NCI-H1417 treated with DMSO at 0.1 percent for 48 hours (cell line): ENCODE data around the gene GIMAP4.
"Not testable (repeated sequence)": the region's sequence is repeated elsewhere in the genome, so short reads cannot be mapped to it uniquely, and the experiment has no call there.

Source experiments
- DNase-seq: peaks from one replicate; lab custom pipeline; 2025; lab: John Stamatoyannopoulos, UW

GIMAP4 gene

DNA sequence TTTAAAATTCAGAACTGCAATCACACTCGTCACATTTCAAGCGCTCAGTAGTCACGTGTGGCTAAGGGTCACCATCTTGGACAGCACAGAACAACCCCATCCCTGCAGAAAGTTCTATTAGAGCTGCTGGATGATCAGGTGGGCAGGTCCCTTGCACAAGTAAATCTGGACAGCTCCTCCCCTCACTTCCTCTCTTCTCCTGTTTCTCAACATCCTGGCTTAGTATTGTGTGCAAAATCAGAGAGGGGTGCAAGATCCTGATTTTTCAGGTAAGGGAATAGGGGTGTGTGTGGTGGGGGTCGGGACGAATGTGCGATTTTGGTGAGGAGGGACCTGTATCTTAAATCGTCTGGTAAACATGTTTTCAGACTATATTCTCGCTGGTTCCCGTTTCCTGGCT is at the start of gene GIMAP4:
Gene GIMAP4, plus strand, starts transcription at position 222 of the 400 bp plus-strand sequence. CDS start 2,512 bp downstream, outside the sequence.
- DNase-seq = no peak

DNA sequence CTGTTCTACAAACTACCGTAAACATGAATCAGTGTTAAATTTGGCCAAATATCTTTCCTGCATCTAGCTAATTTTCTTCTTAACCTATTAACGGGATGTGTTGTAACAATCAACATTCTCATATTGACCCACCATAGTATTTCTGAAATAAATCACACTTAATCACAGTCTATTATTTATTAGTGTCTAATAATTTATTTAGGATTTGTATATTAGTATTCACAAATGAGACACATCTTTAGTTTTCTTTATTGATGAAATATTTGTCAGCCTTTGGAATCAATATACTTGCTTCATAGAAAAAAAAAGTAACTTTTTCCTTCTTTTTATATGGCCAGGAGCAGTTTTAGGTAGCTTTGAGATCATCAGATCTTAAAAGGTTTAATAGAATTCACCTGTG is 47.9 kb upstream of the GIMAP4 start:
- DNase-seq = no peak

DNA sequence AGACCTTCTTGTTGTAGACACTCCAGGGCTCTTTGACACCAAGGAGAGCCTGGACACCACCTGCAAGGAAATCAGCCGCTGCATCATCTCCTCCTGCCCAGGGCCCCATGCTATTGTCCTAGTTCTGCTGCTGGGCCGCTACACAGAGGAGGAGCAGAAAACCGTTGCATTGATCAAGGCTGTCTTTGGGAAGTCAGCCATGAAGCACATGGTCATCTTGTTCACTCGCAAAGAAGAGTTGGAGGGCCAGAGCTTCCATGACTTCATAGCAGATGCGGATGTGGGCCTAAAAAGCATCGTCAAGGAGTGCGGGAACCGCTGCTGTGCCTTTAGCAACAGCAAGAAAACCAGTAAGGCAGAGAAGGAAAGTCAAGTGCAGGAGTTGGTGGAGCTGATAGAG is 47.0 kb upstream of the GIMAP4 start:
- DNase-seq = no peak

DNA sequence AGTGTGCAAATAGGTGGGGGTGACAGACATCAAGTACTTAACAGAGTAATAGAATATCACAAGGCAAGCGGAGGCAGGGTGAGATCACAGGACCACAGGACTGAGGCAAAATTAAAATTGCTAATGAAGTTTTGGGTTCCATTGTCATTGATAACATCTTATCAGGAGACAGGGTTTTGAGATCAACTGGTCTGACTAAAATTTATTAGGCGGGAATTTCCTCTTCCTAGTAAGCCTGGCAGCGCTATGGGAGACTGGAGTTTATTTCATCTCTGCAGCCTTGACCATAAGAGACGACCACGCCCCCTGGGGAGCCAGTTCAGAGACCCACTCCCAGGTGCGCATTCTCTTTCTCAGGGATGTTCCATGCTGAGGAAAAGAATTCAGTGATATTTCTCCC is 44.3 kb upstream of the GIMAP4 start:
- DNase-seq = not testable (repeated sequence)

DNA sequence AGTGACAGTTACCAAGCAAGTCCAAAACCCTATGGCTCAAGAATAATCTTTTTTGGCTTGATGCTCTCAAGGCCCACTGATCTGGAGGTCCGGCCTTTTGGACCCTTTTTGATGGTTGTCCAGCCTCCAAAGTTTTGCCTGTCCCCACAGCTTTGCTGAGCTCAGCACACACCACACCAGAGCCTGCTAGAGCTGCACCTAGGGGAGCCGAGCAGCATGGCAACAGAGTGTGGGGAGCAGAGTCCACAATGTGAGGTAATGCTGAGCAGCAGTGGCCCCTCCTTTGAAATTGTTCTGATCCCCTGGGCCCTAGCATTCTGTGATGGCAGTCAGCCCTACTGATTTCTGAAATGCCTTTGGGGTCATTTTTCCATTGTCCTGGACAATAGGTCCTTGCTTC is 43.2 kb upstream of the GIMAP4 start:
- DNase-seq = no peak

DNA sequence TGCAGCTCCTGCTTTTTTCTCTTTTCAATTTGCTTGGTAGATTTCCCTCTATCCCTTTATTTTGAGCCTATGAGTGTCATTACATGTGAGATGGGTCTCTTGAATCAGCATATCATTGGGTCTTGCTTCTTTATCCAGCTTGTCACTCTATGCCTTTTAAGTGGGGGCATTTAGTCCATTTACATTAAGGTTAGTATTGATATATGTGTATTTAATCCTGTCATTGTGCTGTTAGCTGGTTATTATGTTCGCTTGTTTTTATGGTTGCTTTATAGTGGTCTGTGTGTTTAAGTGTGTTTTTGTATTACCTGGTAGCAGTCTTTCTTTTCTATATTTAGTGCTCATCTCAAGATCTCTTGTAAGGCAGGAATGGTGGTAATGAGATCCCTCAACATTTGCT is 35.5 kb upstream of the GIMAP4 start:
- no peak for DNase-seq

DNA sequence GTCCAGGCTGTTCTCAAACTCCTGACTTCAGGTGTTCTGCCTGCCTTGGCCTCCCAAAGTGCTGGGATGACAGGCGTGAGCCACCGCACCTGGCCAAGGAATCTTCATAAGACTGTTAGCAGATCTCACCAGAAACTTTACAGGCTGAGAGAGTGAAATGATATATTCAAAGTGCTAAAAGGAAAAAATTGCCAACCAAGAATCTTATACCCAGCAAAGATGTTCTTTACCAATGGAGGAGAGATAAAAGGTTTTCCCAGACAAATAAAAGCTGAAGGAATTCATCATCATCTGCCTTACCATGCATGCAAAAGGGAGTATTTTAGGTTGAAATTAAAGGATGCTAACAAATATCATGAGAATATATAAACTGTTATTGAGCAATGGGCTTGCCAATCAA is 28.9 kb upstream of the GIMAP4 start:
- DNase-seq = no peak

DNA sequence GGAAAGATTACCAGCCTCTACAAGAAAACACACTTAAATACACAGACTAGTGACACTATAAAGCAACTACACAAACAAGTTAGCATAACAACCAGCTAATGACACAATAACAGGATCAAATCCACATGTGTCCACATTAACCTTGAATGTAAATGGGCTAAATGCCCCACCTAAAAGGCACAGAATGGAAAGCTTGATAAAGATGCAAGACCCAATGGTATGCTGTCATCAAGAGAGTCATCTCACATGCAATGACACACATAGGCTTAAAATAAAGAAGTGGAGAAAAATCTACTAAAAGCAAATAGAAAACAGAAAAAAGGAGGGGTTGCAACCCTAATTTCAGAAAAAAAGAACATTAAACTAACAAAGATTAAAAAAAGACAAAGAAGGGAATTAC is 14.0 kb upstream of the GIMAP4 start:
- no peak for DNase-seq

DNA sequence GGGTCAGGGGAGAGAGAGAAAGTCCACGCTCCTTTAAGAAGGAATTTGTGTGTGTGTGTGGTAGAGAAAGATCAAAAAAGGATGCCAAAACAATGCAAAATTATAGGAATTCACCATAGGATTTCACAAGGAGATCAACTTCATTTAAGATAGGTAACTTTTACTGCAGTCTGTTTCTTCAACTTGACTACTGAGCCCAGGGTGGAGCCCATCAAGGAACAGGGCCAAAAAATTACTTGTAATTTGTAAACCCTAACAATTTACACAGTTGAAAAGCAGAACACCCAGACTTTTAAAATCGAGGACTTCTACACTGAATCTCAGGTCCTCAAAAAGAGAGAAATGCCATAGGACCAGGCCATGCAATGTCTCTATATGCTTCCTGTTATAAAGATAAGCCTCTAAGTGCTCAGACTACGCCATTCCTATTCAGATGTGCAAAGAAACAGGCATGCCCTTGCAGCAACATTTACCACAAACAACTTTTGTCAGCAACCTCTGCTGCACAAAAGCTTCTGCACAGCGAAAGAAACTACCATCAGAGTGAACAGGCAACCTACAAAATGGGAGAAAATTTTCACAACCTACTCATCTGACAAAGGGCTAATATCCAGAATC is 10.6 kb upstream of the GIMAP4 start:
- DNase-seq = no peak

DNA sequence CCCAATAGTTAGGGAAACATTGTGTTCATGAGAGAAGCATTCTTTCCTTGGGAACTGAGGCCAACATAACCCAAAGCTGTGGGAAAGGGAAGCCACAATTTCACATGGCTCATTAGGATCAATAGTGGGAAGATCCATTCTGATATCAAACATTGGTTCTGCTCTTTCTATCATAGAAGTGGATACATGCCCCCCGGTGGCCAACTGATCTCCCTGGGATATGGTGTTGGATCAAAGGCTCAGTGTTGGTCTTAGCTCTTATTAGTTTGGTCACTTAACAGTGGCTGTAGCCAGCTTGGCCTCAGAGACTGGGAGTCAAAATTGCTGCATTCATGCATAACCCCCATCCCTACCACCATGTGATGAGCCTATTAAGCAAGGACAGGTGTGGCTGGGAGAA is 6.7 kb upstream of the GIMAP4 start:
- no peak for DNase-seq

DNA sequence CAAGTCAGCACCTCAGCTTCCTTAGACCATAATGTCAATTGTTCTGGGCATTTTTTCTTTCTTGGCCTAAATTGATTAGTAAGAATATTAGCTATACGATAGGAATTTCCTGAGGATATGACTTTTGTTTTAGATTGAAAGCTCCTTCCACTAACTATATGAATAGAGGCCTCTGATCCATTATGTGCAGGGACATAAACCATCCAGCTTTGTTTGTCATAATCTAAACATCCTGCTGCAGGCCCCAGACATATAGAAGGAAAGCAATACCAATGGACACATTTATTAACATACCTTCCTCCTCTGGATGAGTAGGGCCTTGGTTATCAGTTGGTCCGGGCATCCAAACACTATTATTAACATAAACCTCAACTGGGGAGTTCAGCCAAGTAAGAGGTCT is 4.3 kb upstream of the GIMAP4 start:
- DNase-seq = no peak

DNA sequence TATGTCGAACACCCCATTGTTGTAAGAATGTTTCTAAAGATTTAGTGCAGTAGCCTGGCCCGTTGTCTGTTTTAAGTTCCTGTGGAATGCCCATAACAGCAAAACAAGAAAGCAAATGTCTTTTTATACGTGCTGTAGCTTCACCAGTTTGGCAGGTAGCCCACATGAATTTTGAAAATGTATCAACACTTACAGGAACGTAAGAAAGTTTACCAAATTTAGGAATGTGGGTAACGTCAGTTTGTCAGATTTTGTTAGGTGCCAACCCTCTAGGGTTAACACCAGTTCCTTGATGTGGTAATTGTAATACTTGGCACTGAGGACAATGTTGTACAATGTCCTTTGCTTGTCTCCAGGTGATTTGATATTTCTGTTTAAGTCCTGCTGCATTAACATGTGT is 3.2 kb upstream of the GIMAP4 start:
- no peak for DNase-seq

DNA sequence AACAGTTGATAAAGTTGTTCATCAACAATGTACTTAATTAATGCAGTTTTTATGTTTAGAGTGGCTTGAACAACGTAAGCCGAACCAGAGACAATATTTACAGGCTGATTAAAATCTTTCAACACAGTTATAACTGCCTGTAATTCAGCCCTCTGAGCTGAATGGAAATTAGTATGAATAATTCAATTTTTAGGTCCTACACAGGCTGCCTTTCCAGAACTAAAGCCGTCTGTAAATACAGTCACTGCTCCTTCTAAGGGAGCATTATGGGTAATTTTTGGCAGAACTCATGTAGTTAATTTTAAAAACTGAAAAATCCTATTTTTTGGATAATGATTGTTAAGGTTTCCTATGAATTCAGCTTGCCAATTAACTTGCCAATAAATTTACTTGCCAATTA is 2.6 kb upstream of the GIMAP4 start:
- no peak for DNase-seq

DNA sequence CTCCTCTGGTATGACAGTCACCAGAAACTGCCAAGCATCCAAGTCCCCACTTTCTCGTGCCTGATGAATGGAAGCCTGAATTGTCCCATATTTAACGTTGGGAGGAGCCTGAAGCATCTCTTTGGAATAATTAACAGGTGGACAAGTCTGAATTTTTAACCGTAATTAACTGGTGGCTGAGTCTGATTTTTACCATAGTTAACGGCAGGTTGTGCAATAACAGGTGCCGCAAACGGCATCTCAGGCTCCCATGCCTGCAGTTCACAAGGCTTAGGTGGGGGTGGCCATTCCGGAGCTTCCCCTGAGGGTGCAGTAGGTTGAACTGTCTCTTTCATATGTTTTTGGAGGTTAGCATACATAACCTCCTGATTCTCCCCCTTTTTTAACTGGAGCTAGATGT is 2.0 kb upstream of the GIMAP4 start:
- no peak for DNase-seq

DNA sequence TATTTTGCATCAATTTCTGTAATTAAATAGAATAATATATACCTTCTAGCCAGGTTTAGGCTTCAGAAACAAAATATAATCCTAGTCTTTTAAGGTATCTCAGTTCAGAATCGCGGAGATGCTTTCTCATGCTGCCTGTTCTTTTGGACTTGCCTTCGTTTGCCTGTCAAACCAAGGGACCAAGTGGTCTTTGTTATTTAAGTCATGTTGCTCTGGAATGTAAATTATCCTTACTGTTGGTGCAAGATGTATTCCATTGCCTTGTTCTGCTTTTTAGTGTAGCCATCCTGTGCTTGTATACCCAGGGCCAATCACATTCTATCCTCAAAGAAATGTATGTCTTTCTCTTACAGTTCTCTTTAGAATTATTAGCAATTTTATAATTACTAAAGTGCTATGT is 1.1 kb upstream of the GIMAP4 start:
- DNase-seq = no peak

DNA sequence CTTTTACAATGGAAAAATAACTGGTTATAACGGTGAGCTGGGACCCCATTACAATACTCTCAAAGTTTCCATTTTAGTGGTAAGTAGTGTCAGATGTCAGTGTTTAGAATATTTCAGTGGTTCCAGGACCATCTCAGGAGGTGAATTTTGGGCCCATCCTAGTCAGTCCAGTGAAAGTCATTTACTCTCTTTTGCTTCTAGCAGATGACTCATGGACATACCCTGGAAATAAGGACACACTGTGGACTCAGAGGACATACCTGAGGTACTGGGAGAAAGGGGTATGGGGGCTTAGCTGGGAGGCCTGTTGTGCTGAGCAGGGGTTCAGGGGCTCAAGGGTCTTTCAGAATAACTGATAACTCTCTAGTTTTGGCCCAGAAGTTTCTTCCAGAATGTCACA is 618 bp upstream of the GIMAP4 start:
- DNase-seq = no peak

DNA sequence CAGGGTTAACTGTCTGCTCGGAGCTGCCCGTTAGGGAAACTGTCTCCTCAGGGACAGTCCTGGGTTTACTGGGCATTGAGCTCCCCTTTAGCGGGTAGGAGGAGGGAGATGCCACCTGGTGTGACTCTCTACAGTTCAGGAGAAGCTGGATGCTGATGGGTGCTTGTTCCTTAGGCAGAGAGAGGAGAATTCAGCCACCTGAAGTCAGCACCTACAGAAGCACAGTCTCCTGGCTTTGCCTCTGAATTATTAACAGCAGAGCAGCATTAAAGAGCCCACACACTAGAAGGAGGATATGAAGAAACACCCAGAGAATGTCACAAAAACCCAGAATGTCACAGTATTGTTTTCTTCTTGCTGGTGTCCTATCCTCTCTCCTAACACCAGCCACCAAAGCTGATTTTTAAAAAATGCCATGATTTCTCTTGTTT is 696 bp downstream of the GIMAP4 start:
- DNase-seq = no peak

DNA sequence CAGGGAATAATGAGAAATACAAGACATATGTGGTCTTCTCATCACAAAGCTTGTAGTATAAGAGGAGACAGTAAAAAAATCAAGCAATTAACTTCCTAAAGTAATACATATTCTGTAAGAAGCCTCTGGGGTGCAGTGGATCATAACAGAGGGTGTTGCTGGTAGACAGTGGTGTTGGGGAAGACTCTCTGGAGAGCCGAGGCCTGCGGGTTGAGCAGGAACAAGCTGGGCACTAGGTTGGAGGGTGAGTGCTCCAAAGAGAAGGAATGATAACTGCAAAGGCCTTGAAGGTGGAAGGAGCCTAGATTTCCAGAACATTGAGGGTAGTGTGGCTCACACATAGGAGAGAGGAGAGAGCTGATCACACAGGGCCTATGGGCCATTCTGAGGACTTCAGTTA is 1.5 kb downstream of the GIMAP4 start:
- no peak for DNase-seq

DNA sequence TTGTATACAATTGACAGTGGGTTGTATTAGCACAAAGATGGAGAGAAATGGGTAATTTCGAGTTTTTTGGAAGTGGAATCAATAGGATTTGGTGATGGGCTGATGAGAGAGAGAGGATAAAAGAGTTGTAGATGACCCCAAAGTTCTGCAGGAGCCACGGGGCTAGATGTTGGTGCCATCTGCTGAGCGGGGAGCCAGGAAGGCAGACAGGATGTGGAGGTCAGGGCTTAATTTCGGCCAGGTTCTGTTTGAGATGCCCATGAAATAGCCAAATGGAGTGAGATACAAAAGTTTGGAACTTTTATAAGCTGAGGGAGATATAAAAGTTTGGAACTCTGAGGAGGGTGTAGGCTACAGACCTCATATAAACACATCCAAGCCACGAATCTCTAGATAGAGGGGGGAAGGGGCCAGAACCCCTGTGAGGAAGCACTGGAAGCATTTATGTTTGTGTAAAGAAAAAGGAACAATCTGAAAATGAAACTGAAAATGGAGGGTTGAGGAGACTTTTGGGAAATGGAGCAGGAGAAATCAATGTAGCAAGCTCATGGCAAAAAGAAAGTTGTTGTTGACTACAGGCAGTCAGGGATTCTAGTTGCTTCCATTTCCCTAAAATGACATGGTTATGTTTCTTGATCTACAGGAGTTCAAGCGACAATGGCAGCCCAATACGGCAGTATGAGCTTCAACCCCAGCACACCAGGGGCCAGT is 2.2 kb downstream of the GIMAP4 start:
- DNase-seq = no peak

DNA sequence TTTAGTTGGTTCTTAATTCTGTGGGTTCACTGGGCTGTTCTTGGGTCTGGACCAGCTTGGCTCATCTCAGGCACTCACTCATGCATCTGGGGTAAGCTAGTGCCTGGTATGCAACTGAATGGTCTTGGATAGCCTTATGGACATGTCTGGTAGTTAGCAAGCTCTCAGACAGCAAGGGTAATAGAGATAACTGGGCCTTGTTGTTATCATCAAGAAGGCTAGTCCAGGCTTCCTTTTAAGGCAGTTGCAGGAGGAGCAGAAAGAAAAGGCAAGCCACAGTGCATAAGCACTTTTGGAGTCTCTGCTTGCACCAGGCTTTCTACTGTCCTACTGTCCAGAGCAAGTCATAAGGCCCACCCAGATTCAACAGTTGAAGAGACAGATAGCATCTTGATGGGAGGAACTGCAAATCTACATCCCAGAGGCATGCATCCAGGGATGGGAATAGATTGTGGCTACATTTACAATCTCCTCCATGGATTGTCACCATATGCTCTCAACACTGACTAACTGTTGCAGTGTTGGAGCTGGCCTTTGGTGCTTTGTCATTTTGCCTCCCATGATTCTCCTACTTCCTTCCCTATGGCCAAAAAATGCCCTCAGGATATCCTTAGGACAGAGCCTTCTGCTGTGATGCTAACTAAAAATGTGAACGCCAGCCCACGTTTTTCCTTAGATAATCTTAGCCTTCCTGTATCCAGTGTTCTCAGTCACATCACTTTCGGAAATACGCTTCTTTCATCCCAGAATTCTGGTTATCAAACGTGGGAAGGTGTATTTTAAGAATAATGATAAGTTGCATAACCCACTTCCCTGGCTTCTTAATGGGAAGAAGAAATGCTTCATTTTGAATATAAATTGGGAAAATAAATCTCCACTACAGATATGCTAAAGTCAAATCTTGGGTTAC is 3.6 kb downstream of the GIMAP4 start:
- no peak for DNase-seq

DNA sequence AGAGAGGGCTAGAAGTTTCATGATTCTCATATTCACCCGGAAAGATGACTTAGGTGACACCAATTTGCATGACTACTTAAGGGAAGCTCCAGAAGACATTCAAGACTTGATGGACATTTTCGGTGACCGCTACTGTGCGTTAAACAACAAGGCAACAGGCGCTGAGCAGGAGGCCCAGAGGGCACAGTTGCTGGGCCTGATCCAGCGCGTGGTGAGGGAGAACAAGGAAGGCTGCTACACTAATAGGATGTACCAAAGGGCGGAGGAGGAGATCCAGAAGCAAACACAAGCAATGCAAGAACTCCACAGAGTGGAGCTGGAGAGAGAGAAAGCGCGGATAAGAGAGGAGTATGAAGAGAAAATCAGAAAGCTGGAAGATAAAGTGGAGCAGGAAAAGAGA is 5.3 kb downstream of the GIMAP4 start:
- no peak for DNase-seq

DNA sequence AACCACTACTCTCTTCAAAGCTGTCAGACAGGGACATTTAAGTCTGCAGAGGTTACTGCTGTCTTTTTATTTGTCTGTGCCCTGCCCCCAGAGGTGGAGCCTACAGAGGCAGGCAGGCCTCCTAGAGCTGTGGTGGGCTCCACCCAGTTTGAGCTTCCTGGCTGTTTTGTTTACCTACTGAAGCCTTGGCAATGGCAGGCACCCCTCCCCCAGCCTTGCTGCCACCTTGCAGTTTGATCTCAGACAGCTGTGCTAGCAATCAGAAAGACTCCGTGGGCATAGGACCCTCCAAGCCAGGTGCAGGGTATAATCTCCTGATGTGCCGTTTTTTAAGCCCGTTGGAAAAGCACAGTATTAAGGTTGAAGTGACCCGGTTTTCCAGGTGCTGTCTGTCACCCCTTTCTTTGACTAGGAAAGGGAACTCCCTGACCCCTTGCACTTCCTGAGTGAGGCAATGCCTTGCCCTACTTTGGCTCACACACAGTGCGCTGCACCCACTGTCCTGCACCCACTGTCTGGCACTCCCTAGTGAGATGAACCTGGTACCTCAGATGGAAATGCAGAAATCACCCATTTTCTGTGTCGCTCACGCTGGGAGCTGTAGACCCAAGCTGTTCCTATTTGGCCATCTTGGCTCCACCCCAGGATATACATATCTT is 12.9 kb downstream of the GIMAP4 start:
- not testable (repeated sequence) for DNase-seq
